ENCODE data around the gene HOOK1.

- no peak for TF ChIP-seq CTCF (optimal IDR thresholded peaks at IDR 0.05 in 1 of 3, IDR thresholded peaks at IDR 0.05 in 1 of 3, conservative IDR thresholded peaks at IDR 0.05 in 1 of 3; ENCODE audit: extremely low read depth in 1 of 3, insufficient read depth in 2 of 3, low read length in 3 of 3)
- no peak for TF ChIP-seq EZH2 (IDR thresholded peaks at IDR 0.05; ENCODE audit: low read length)
Observed at GRCh38 chr1:59892841-59893811, 78.4 kb downstream of the HOOK1 start.

Measured in keratinocyte (primary cell).